ENCODE data around the gene SYNGR1. TPM values are rescaled to one million over a fixed set of nuclear protein-coding genes. Genes with fewer than 3 reads are reported as not detected.

The SYNGR1 gene
- total RNA-seq, 1 donor from 2014 or later: 42.2 TPM

GRCh38 chr22:39414377-39414776 lies 64.6 kb downstream of the SYNGR1 start:
- no peak overlapping the region for H3K4me3 ChIP-seq
- TF ChIP-seq POLR2AphosphoS5 (IDR thresholded peaks at IDR 0.05; ENCODE audit: insufficient read depth in 1 of 2, low read depth in 1 of 2) (no peak), POLR2A (IDR thresholded peaks at IDR 0.05) (no peak), CTCF (IDR thresholded peaks at IDR 0.05) (no peak)
- intact Hi-C loops (cut with DNase I): no loop called here
- no peaks in the 10 kb centered on the region for H3K9me3 ChIP-seq
- no peaks in the 10 kb centered on the region for H3K27me3 ChIP-seq
- no peak for DNase-seq (ENCODE audit: extremely low spot score in 2 of 2)
- no peak overlapping the region for H3K27ac ChIP-seq
- peaks cover 22% of the 10 kb centered on the region for H3K4me1 ChIP-seq
- H3K36me3 ChIP-seq: peaks cover 0 to 45% of the 10 kb centered on the region in 2 donors

- no peak for DNase-seq (ENCODE audit: extremely low spot score in 2 of 2)
- Histone ChIP-seq H3K4me1 (peaks cover 20% of the 10 kb centered on the region), H3K27ac (no peak overlapping the region), H3K4me3 (no peak overlapping the region), H3K9me3 (no peaks in the 10 kb centered on the region), H3K27me3 (no peaks in the 10 kb centered on the region), H3K36me3 (peaks cover 0 to 49% of the 10 kb centered on the region in 2 donors)
- intact Hi-C loops (cut with DNase I): no loop called here
- TF ChIP-seq POLR2A (IDR thresholded peaks at IDR 0.05): no peak
- TF ChIP-seq CTCF (IDR thresholded peaks at IDR 0.05): no peak
- no peak for TF ChIP-seq POLR2AphosphoS5 (IDR thresholded peaks at IDR 0.05; ENCODE audit: insufficient read depth in 1 of 2, low read depth in 1 of 2)
Observed at GRCh38 chr22:39414886-39415285, 65.1 kb downstream of the SYNGR1 start.

GRCh38 chr22:39415506-39415905 lies 65.7 kb downstream of the SYNGR1 start:
- peaks cover 20% of the 10 kb centered on the region for H3K4me1 ChIP-seq
- H3K9me3 ChIP-seq: no peaks in the 10 kb centered on the region
- no peaks in the 10 kb centered on the region for H3K27me3 ChIP-seq
- no peak for TF ChIP-seq POLR2AphosphoS5 (IDR thresholded peaks at IDR 0.05; ENCODE audit: insufficient read depth in 1 of 2, low read depth in 1 of 2)
- intact Hi-C loops (cut with DNase I): no loop called here
- no peak overlapping the region for H3K4me3 ChIP-seq
- H3K36me3 ChIP-seq: peaks cover 0 to 54% of the 10 kb centered on the region in 2 donors
- DNase-seq (ENCODE audit: extremely low spot score in 2 of 2): no peak
- H3K27ac ChIP-seq: no peak overlapping the region

GRCh38 chr22:39416319-39416718 lies 66.5 kb downstream of the SYNGR1 start:
- DNase-seq (ENCODE audit: extremely low spot score in 2 of 2): no peak
- peaks cover 0 to 59% of the 10 kb centered on the region in 2 donors for H3K36me3 ChIP-seq
- no peaks in the 10 kb centered on the region for H3K9me3 ChIP-seq
- peaks cover 20% of the 10 kb centered on the region for H3K4me1 ChIP-seq
- H3K4me3 ChIP-seq: no peak overlapping the region
- TF ChIP-seq POLR2AphosphoS5 (IDR thresholded peaks at IDR 0.05; ENCODE audit: insufficient read depth in 1 of 2, low read depth in 1 of 2) (no peak), CTCF (IDR thresholded peaks at IDR 0.05) (no peak), POLR2A (IDR thresholded peaks at IDR 0.05) (no peak)
- H3K27me3 ChIP-seq: no peaks in the 10 kb centered on the region
- no peak overlapping the region for H3K27ac ChIP-seq
- intact Hi-C loops (cut with DNase I): no loop called here

- Histone ChIP-seq H3K9me3 (no peaks in the 10 kb centered on the region), H3K36me3 (peaks cover 0 to 68% of the 10 kb centered on the region in 2 donors), H3K27ac (no peak overlapping the region), H3K4me3 (no peak overlapping the region), H3K4me1 (peaks cover 14% of the 10 kb centered on the region), H3K27me3 (no peaks in the 10 kb centered on the region)
- DNase-seq (ENCODE audit: extremely low spot score in 2 of 2): no peak
- intact Hi-C loops (cut with DNase I): no loop called here
- TF ChIP-seq POLR2A (IDR thresholded peaks at IDR 0.05) (no peak), CTCF (IDR thresholded peaks at IDR 0.05) (no peak), POLR2AphosphoS5 (IDR thresholded peaks at IDR 0.05; ENCODE audit: insufficient read depth in 1 of 2, low read depth in 1 of 2) (no peak)
Observed at GRCh38 chr22:39417641-39418040, 67.8 kb downstream of the SYNGR1 start.
